Pulmonary artery endothelial cell (primary cell): Measurements from ENCODE around the gene FMNL2. TPM values are rescaled to one million over a fixed set of nuclear protein-coding genes. Genes with fewer than 3 reads are reported as not detected.
A peak's percentile ranks its signal among the peaks of the same experiment; 100 is the strongest.

Experiments used
- DNase-seq: peaks from one replicate; pipeline ENCODE4 v3.0.0-alpha.2; 2011; ENCODE audit warnings: low read depth, low spot score
- total RNA-seq: library from RNA; depleted of rRNA; stranded (reverse); fragments of >200 nt; gene quantifications from 2 replicates; pipeline ENCODE4 v1.2.3, GENCODE V29; 2014

Gene FMNL2
- total RNA-seq, 1 donor from 2014 or later, result 26.6 TPM

GRCh38 chr2:152402780-152403759 lies 68.1 kb downstream of the FMNL2 start:
- DNase-seq, result no peak

- DNase-seq, result peak; percentile 52
These were observed 70.5 kb downstream of the FMNL2 start for GRCh38 chr2:152405206-152406118.

GRCh38 chr2:152406119-152406835 lies 71.3 kb downstream of the FMNL2 start:
- no peak for DNase-seq

- no peak for DNase-seq
These were observed 71.8 kb downstream of the FMNL2 start for GRCh38 chr2:152406836-152407161.

GRCh38 chr2:152407204-152407721 lies 72.3 kb downstream of the FMNL2 start:
- no peak for DNase-seq

GRCh38 chr2:152407806-152408205 lies 72.8 kb downstream of the FMNL2 start:
- DNase-seq, result no peak

GRCh38 chr2:152408254-152408653 lies 73.3 kb downstream of the FMNL2 start:
- no peak for DNase-seq

GRCh38 chr2:152409386-152410164 lies 74.6 kb downstream of the FMNL2 start:
- DNase-seq, result no peak

GRCh38 chr2:152410165-152410597 lies 75.2 kb downstream of the FMNL2 start:
- no peak for DNase-seq

- no peak for DNase-seq
These were observed 76.2 kb downstream of the FMNL2 start for GRCh38 chr2:152411154-152411553.

- no peak for DNase-seq
These were observed 78.5 kb downstream of the FMNL2 start for GRCh38 chr2:152413228-152414030.

- DNase-seq, result no peak
These were observed 80.3 kb downstream of the FMNL2 start for GRCh38 chr2:152415231-152415642.

- no peak for DNase-seq
These were observed 80.8 kb downstream of the FMNL2 start for GRCh38 chr2:152415796-152416195.

- no peak for DNase-seq
These were observed 83.7 kb downstream of the FMNL2 start for GRCh38 chr2:152418688-152419087.

- no peak for DNase-seq
These were observed 85.0 kb downstream of the FMNL2 start for GRCh38 chr2:152419944-152420343.

- no peak for DNase-seq
These were observed 85.4 kb downstream of the FMNL2 start for GRCh38 chr2:152420363-152420762.

GRCh38 chr2:152420936-152421335 lies 86.0 kb downstream of the FMNL2 start:
- no peak for DNase-seq

GRCh38 chr2:152421521-152422370 lies 86.8 kb downstream of the FMNL2 start:
- peak; percentile 90 for DNase-seq

- no peak for DNase-seq
These were observed 88.7 kb downstream of the FMNL2 start for GRCh38 chr2:152423684-152424083.
